Panc1 (cell line): ENCODE results near the gene TRERF1.

Experiments used
- POLR2AphosphoS5 ChIP-seq: IDR thresholded peaks from 2 replicates; pipeline ENCODE4 v1.6.1; 2012; ENCODE audit warnings: mild to moderate bottlenecking, low read depth, low read length, moderate library complexity
- TCF7L2 ChIP-seq: IDR thresholded peaks from 2 replicates; pipeline ENCODE4 v1.6.1; 2011; ENCODE audit warnings: mild to moderate bottlenecking, low read depth, low read length, inconsistent platforms
- TF ChIP-seq, protein P1 (sequence below): fragments of 450-650 bp; IDR thresholded peaks from 2 replicates; pipeline ENCODE4 v1.5.1; 2017; ENCODE audit warnings: mild to moderate bottlenecking

DNA sequence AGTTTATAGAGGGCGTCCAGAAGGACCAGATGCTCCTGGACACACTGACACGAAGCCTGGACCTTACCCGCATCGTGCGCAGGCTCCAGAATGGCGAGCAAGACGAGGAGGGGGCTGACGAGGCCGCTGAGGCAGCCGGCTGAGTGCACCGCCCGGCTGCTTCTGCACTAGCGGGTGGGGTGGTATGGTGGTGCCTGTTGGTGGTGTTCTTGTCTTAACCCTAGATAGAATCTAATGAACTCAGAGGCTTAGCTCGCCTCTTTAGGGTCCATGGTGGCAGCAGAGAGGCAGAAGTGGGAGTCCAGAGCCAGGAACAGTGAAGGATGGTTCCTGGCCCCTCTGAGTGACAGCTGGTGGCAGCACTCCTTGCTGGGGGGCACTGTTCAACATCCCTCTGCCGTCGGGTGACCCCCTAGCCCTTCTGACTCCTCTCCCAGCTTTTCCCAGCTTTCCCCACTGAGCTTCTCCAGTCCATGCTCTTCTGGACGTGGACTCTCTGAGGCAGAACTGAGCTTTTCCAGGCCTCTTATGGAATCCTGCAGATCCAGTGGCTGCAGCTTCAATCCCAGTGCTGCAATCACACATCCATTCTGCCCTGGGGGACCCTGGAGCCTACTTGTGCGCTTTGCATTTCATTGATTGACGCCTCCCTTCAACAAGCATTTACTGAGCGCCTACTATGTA lies 272.3 kb downstream of the TRERF1 start:
- TF ChIP-seq, protein P1, sequence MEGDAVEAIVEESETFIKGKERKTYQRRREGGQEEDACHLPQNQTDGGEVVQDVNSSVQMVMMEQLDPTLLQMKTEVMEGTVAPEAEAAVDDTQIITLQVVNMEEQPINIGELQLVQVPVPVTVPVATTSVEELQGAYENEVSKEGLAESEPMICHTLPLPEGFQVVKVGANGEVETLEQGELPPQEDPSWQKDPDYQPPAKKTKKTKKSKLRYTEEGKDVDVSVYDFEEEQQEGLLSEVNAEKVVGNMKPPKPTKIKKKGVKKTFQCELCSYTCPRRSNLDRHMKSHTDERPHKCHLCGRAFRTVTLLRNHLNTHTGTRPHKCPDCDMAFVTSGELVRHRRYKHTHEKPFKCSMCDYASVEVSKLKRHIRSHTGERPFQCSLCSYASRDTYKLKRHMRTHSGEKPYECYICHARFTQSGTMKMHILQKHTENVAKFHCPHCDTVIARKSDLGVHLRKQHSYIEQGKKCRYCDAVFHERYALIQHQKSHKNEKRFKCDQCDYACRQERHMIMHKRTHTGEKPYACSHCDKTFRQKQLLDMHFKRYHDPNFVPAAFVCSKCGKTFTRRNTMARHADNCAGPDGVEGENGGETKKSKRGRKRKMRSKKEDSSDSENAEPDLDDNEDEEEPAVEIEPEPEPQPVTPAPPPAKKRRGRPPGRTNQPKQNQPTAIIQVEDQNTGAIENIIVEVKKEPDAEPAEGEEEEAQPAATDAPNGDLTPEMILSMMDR = no peak
- no peak for TF ChIP-seq TCF7L2
- no peak for TF ChIP-seq POLR2AphosphoS5
